GM18873 (cell line): ENCODE results near the gene DPP10.
"Not testable (repeated sequence)": the region's sequence is repeated elsewhere in the genome, so short reads cannot be mapped to it uniquely, and the experiment has no call there.

Experiments used
- ATAC-seq: cut with Tn5 transposase; IDR thresholded peaks from one replicate; pipeline ENCODE4 v1.9.1; 2021; ENCODE audit warnings: mild to moderate bottlenecking, moderate library complexity, moderate number of reproducible peaks; ENCODE audit not compliant: unreplicated experiment, low FRiP score

The DPP10 gene

GRCh38 chr2:115374981-115375380 lies 932.5 kb downstream of the DPP10 start:
- no peak for ATAC-seq

- ATAC-seq, result no peak
These were observed 942.0 kb downstream of the DPP10 start for GRCh38 chr2:115384399-115384798.

GRCh38 chr2:115386465-115386864 lies 944.0 kb downstream of the DPP10 start:
- ATAC-seq, result no peak

- ATAC-seq, result no peak
These were observed 946.6 kb downstream of the DPP10 start for GRCh38 chr2:115389024-115389423.

GRCh38 chr2:115389898-115390565 lies 947.6 kb downstream of the DPP10 start:
- ATAC-seq, result no peak

- ATAC-seq, result no peak
These were observed 954.1 kb downstream of the DPP10 start for GRCh38 chr2:115396579-115396978.

- no peak for ATAC-seq
These were observed 958.5 kb downstream of the DPP10 start for GRCh38 chr2:115400940-115401339.

GRCh38 chr2:115412501-115412900 lies 970.1 kb downstream of the DPP10 start:
- no peak for ATAC-seq

- ATAC-seq, result no peak
These were observed 971.4 kb downstream of the DPP10 start for GRCh38 chr2:115413791-115414190.

GRCh38 chr2:115414466-115414865 lies 972.0 kb downstream of the DPP10 start:
- ATAC-seq, result no peak

GRCh38 chr2:115422004-115422634 lies 979.7 kb downstream of the DPP10 start:
- no peak for ATAC-seq

- no peak for ATAC-seq
These were observed 985.0 kb downstream of the DPP10 start for GRCh38 chr2:115427436-115427835.

- not testable (repeated sequence) for ATAC-seq
These were observed 998.3 kb downstream of the DPP10 start for GRCh38 chr2:115440746-115441145.

GRCh38 chr2:115443539-115444185 lies 1001.2 kb downstream of the DPP10 start:
- no peak for ATAC-seq

GRCh38 chr2:115460008-115460407 lies 1017.6 kb downstream of the DPP10 start:
- ATAC-seq, result no peak

- no peak for ATAC-seq
These were observed 1038.3 kb downstream of the DPP10 start for GRCh38 chr2:115480741-115481140.

- ATAC-seq, result no peak
These were observed 1039.4 kb downstream of the DPP10 start for GRCh38 chr2:115481842-115482241.

- no peak for ATAC-seq
These were observed 1041.2 kb downstream of the DPP10 start for GRCh38 chr2:115483666-115484065.

- no peak for ATAC-seq
These were observed 1042.0 kb downstream of the DPP10 start for GRCh38 chr2:115484486-115484885.

GRCh38 chr2:115484983-115485382 lies 1042.5 kb downstream of the DPP10 start:
- ATAC-seq, result no peak

- no peak for ATAC-seq
These were observed 1048.8 kb downstream of the DPP10 start for GRCh38 chr2:115491186-115491793.
